HepG2 (cell line): Measurements from ENCODE around the gene CBFA2T2. TPM values are rescaled to one million over a fixed set of nuclear protein-coding genes. Genes with fewer than 3 reads are reported as not detected.

Experiments
- ATAC-seq: fragments of 200-7000 bp; cut with Tn5 transposase; 3 replicates; pipeline ENCODE4 v1.9.1; 2020; ENCODE audit warnings: mild to moderate bottlenecking, moderate library complexity
- BruUV-seq: library from RNA; stranded (reverse); fragments of 400-500 nt; replicated peaks from 2 replicates; lab custom pipeline; 2021; lab: Mats Ljungman, UMichigan
- CTCF ChIA-PET: fragments of 300-600 bp; formaldehyde crosslinking; extraction: SDS; loops from one replicate; lab custom pipeline; 2021; ENCODE audit warnings: low total read pairs, inconsistent platforms, low intra/inter-chr PET ratio; lab: Yijun Ruan, JAX
- POLR2A ChIA-PET: fragments of 350-600 bp; sonication (Branson Sonifier 250); formaldehyde crosslinking; loops from one replicate; lab custom pipeline; 2020; ENCODE audit warnings: antibody characterized with exemption, inconsistent platforms; lab: Yijun Ruan, JAX
- DNase-seq: peaks from one replicate; pipeline ENCODE4 v3.0.0-alpha.2; 2015; ENCODE audit warnings: low spot score
- FAIRE-seq: peaks from 3 replicates; lab custom pipeline; 2011; peaks lifted over from hg19 to GRCh38; lab: Jason Lieb, UNC
- H2AFZ ChIP-seq: one replicate; pipeline ENCODE4 v1.6.1; 2011; ENCODE audit warnings: low read length, inconsistent platforms
- H3K27ac ChIP-seq: fragments of 300-600 bp; 3 replicates; pipeline ENCODE4 v1.8.0; 2011; ENCODE audit warnings: mixed run types, mild to moderate bottlenecking, mixed read lengths, low read length, inconsistent platforms; ENCODE audit not compliant: insufficient read depth; ENCODE audit errors: extremely low read length
- H3K27me3 ChIP-seq, 2 experiments: fragments of 200-600 bp in 1 of 2; 2 replicates in 1 of 2; 3 replicates in 1 of 2; pipeline versions ENCODE4 v1.6.0 to v1.8.0; 2011; ENCODE audit warnings: low read length in 2 of 2, mild to moderate bottlenecking in 2 of 2, moderate library complexity in 2 of 2, inconsistent platforms in 1 of 2; ENCODE audit not compliant: insufficient read depth in 2 of 2, control insufficient read depth in 1 of 2
- H3K36me3 ChIP-seq, 2 experiments: fragments of 200-600 bp in 1 of 2; replicated peaks in 1 of 2; 2 replicates in 1 of 2; 3 replicates in 1 of 2; pipeline versions ENCODE4 v1.5.1 to v1.8.0; 2011; ENCODE audit warnings: low read length in 2 of 2, inconsistent platforms in 1 of 2; ENCODE audit not compliant: insufficient read depth in 2 of 2, control insufficient read depth in 1 of 2
- H3K4me1 ChIP-seq: 2 replicates; pipeline ENCODE4 v1.5.1; 2012; ENCODE audit warnings: low read length, inconsistent platforms; ENCODE audit not compliant: insufficient read depth
- H3K4me2 ChIP-seq: 2 replicates; pipeline ENCODE4 v1.6.0; 2011; ENCODE audit warnings: low read depth, low read length, inconsistent platforms
- H3K4me3 ChIP-seq, 3 experiments: fragments of 200-600 bp in 1 of 3; sonication (generic), shearing (Covaris generic) in 1 of 3; replicated peaks in 1 of 3; 2 replicates each; pipeline ENCODE4 v1.5.1; 2011 to 2016; ENCODE audit warnings: low read length in 3 of 3, inconsistent platforms in 2 of 3, low read depth in 2 of 3, mild to moderate bottlenecking in 2 of 3, control low read depth in 1 of 3, mixed read lengths in 1 of 3; ENCODE audit not compliant: insufficient read depth in 1 of 3
- H3K79me2 ChIP-seq: one replicate; pipeline ENCODE4 v1.6.1; 2011; ENCODE audit warnings: low read length, inconsistent platforms; ENCODE audit not compliant: insufficient read depth
- H3K9ac ChIP-seq: 2 replicates; pipeline ENCODE4 v1.6.0; 2011; ENCODE audit warnings: mild to moderate bottlenecking, low read depth, low read length, inconsistent platforms; ENCODE audit not compliant: insufficient read depth
- H3K9me3 ChIP-seq: 2 replicates; pipeline ENCODE4 v1.5.1; 2012; ENCODE audit warnings: mild to moderate bottlenecking, low read length
- H4K20me1 ChIP-seq: 2 replicates; pipeline ENCODE4 v1.6.0; 2011; ENCODE audit warnings: inconsistent platforms, mild to moderate bottlenecking, low read length, moderate library complexity; ENCODE audit not compliant: insufficient read depth
- BORCS8-MEF2B ChIP-seq: sonication (generic); formaldehyde crosslinking; IDR thresholded peaks from 2 replicates; pipeline ENCODE4 v1.8.0; 2022; ENCODE audit warnings: mild to moderate bottlenecking, missing genetic modification reagents
- CHD4 ChIP-seq: fragments of 200-600 bp; sonication (generic); IDR thresholded peaks from 2 replicates; pipeline ENCODE4 v1.7.0; 2017; ENCODE audit warnings: mild to moderate bottlenecking, low read length, borderline replicate concordance
- ERF ChIP-seq: IDR thresholded peaks from 2 replicates; pipeline ENCODE4 v1.6.1; 2018; ENCODE audit warnings: missing biosample characterization, missing genetic modification reagents
- HOXD1 ChIP-seq: sonication (generic); formaldehyde crosslinking; IDR thresholded peaks from 2 replicates; pipeline ENCODE4 v1.5.0; 2020; ENCODE audit warnings: missing genetic modification reagents
- JUN ChIP-seq: sonication (generic); formaldehyde crosslinking; IDR thresholded peaks from 2 replicates; pipeline ENCODE4 v1.4.0; 2020; ENCODE audit warnings: mild to moderate bottlenecking, missing genetic modification reagents
- KDM1A ChIP-seq: IDR thresholded peaks from 2 replicates; pipeline ENCODE4 v1.6.1; 2016; ENCODE audit warnings: missing compliant biosample characterization
- NAIF1 ChIP-seq: sonication (generic); formaldehyde crosslinking; IDR thresholded peaks from 2 replicates; pipeline ENCODE4 v1.5.0; 2020; ENCODE audit warnings: mild to moderate bottlenecking, missing genetic modification reagents, borderline replicate concordance
- ONECUT2 ChIP-seq: sonication (generic); formaldehyde crosslinking; IDR thresholded peaks from 2 replicates; pipeline ENCODE4 v1.4.0; 2020; ENCODE audit warnings: missing genetic modification reagents
- RBFOX2 ChIP-seq: fragments of 200-400 bp; formaldehyde crosslinking; IDR thresholded peaks from 2 replicates; pipeline ENCODE4 v1.6.1; 2017; ENCODE audit warnings: low read depth, mild to moderate bottlenecking, low read length
- SP140L ChIP-seq: sonication (generic); formaldehyde crosslinking; IDR thresholded peaks from 2 replicates; pipeline ENCODE4 v1.4.0; 2020; ENCODE audit warnings: missing genetic modification reagents, borderline replicate concordance
- TP53 ChIP-seq: sonication (generic); formaldehyde crosslinking; conservative IDR thresholded peaks from 2 replicates; pipeline ENCODE4 v1.4.0; 2020; ENCODE audit warnings: missing genetic modification reagents
- ZFP82 ChIP-seq: sonication (generic); formaldehyde crosslinking; IDR thresholded peaks from 2 replicates; pipeline ENCODE4 v1.5.1; 2020; ENCODE audit warnings: mild to moderate bottlenecking, missing genetic modification reagents, borderline replicate concordance
- ZNF543 ChIP-seq: sonication (generic); formaldehyde crosslinking; IDR thresholded peaks from 2 replicates; pipeline ENCODE4 v1.4.0; 2020; ENCODE audit warnings: mild to moderate bottlenecking, missing genetic modification reagents
- ZNF619 ChIP-seq: sonication (generic); formaldehyde crosslinking; IDR thresholded peaks from 2 replicates; pipeline ENCODE4 v1.4.0; 2020; ENCODE audit warnings: mild to moderate bottlenecking, missing genetic modification reagents
- ZNF629 ChIP-seq: sonication (generic); formaldehyde crosslinking; conservative IDR thresholded peaks from 2 replicates; pipeline ENCODE4 v1.5.0; 2020; ENCODE audit warnings: missing genetic modification reagents
- ZNF709 ChIP-seq: sonication (generic); formaldehyde crosslinking; IDR thresholded peaks from 2 replicates; pipeline ENCODE4 v1.5.0; 2020; ENCODE audit warnings: mild to moderate bottlenecking, missing genetic modification reagents
- ZNF737 ChIP-seq: sonication (generic); formaldehyde crosslinking; IDR thresholded peaks from 2 replicates; pipeline ENCODE4 v1.5.0; 2020; ENCODE audit warnings: missing genetic modification reagents, mild to moderate bottlenecking, borderline replicate concordance
- ZNF792 ChIP-seq: IDR thresholded peaks from 2 replicates; pipeline ENCODE4 v1.6.1; 2016
- ZSCAN20 ChIP-seq: sonication (generic); formaldehyde crosslinking; IDR thresholded peaks from 2 replicates; pipeline ENCODE4 v1.4.0; 2020; ENCODE audit warnings: missing genetic modification reagents, mild to moderate bottlenecking, borderline replicate concordance
- WGBS: methylation state at CpG from one replicate; pipeline ENCODE4 v1.1.6; 2017; ENCODE audit warnings: low lambda C conversion rate; 5-methylcytosine and 5-hydroxymethylcytosine counted together
- in situ Hi-C: cut with HindIII; loops from 2 replicates; pipeline ENCODE4 v1.10.0; 2017; ENCODE audit warnings: low pct_unique_long_range_greater_than_20kb; ENCODE audit not compliant: extremely low pct_ligation_motif_present
- intact Hi-C: fragments of 100-400 bp; cut with micrococcal nuclease; formaldehyde crosslinking; loops from one replicate; pipeline ENCODE4 v1.10.0; 2022; ENCODE audit not compliant: unreplicated experiment
- polyA plus RNA-seq, 8 experiments: library from polyadenylated mRNA; depleted of rRNA in 3 of 8; stranded (reverse) in 7 of 8; unstranded in 1 of 8; fragments of >200 nt; fragmentation: Illumina TruSeq in 4 of 8; extraction: Trizol in 4 of 8; gene quantifications; 2 replicates each; pipeline versions ENCODE4 v1.2.1 to v1.2.3, GENCODE V29; 2011 to 2016; ENCODE audit warnings: low read depth in 4 of 8, missing spikeins in 1 of 8, mixed read lengths in 1 of 8; ENCODE audit not compliant: insufficient read depth in 1 of 8
- total RNA-seq, 5 experiments: library from RNA; depleted of rRNA; stranded (reverse); fragments of >200 nt; fragmentation: Illumina TruSeq; extraction: Trizol; gene quantifications; 2 replicates each; pipeline ENCODE4 v1.2.3, GENCODE V29; 2016; ENCODE audit warnings: low read depth in 1 of 5
- TF ChIP-seq, protein P1 (sequence below): sonication (generic); formaldehyde crosslinking; IDR thresholded peaks from 2 replicates; pipeline ENCODE4 v1.4.0; 2020; ENCODE audit warnings: mild to moderate bottlenecking, missing genetic modification reagents
- TF ChIP-seq, protein P2 (sequence below): IDR thresholded peaks from 2 replicates; pipeline ENCODE4 v1.6.1; 2016; ENCODE audit warnings: mild to moderate bottlenecking
- TF ChIP-seq, protein P3 (sequence below): sonication (generic); formaldehyde crosslinking; IDR thresholded peaks from 2 replicates; pipeline ENCODE4 v1.9.0; 2022; ENCODE audit warnings: low read depth, missing genetic modification reagents

The CBFA2T2 gene
- total and polyA plus RNA-seq, 2 of the 13 experiments (the other 11 are each of a cell fraction or from before 2014, with no cell fraction given) = 6.3 to 21.2 TPM

DNA sequence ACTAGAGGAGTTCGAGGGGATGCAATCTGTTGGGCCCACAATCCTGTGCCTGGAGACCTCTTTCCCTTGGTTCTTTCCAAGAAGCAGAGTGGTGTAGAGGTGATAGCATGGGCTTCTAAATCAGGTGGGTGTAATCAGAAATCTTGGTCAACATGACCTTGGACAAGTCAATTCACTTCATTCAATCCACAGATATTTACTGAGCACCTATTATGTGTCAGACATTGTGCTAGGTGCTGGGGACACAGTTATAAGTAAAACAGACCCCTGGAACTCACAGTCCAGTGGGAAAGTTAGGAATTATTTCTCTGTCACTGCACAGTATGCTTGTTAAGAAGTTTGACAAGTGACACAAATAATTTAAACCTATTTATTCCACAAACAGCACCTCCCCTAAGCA lies 199.6 kb downstream of the CBFA2T2 start:
- BruUV-seq = no TSS peak
- Histone ChIP-seq H2AFZ (no peak overlapping the region), H3K4me3 (no peak overlapping the region), H3K36me3 (no peaks in the 10 kb centered on the region), H3K4me2 (peak overlapping the region; percentile 47), H3K79me2 (peaks cover 11% of the 10 kb centered on the region), H3K9ac (no peak overlapping the region), H3K27me3 (no peaks in the 10 kb centered on the region), H3K9me3 (no peaks in the 10 kb centered on the region), H3K4me1 (peaks cover 79% of the 10 kb centered on the region), H3K27ac (no peak overlapping the region), H4K20me1 (no peaks in the 10 kb centered on the region)
- 41% methylated on average over 1 of the region's 1 CpG for WGBS
- intact Hi-C loops (loop anchor here (5.0 kb wide), 1 partner anchor 123 kb away; the partner anchor contains the start of gene CHMP4B), in situ Hi-C loops (no loop called here)
- POLR2A ChIA-PET = interaction anchor here (1.0 kb wide), 1 partner anchor 16 kb away, joined by 3 read pairs; no protein-coding TSS in a partner anchor
- no peak for DNase-seq
- ATAC-seq = no peak
- CTCF ChIA-PET = no interaction called here
- no peak for FAIRE-seq
- TF ChIP-seq RBFOX2 (no peak), ZNF737 (CRISPR knock-in tag) (no peak), ZNF619 (CRISPR knock-in tag) (no peak), TP53 (CRISPR knock-in tag) (peak; percentile 73; the same call in 1 of the 2 replicates), KDM1A (CRISPR knock-in tag) (0 out of 2 replicates have a peak, but pooled peaks have one; percentile 4), HOXD1 (CRISPR knock-in tag) (no peak), ZNF543 (0 out of 2 replicates have a peak, but pooled peaks have one; percentile 33), ZNF792 (CRISPR knock-in tag) (no peak), NAIF1 (CRISPR knock-in tag) (no peak), ZNF709 (CRISPR knock-in tag) (no peak), JUN (CRISPR knock-in tag) (0 out of 2 replicates have a peak, but pooled peaks have one; percentile 1), SP140L (CRISPR knock-in tag) (no peak), ERF (no peak), BORCS8-MEF2B (CRISPR knock-in tag) (no peak), ZNF629 (peak; percentile 37; the same call in 1 of the 2 replicates), ONECUT2 (0 out of 2 replicates have a peak, but pooled peaks have one; percentile 19), ZFP82 (0 out of 2 replicates have a peak, but pooled peaks have one; percentile 8), ZSCAN20 (CRISPR knock-in tag) (peak; percentile 60; the same call in 1 of the 2 replicates), CHD4 (0 out of 2 replicates have a peak, but pooled peaks have one; percentile 17)
- TF ChIP-seq, protein P1, sequence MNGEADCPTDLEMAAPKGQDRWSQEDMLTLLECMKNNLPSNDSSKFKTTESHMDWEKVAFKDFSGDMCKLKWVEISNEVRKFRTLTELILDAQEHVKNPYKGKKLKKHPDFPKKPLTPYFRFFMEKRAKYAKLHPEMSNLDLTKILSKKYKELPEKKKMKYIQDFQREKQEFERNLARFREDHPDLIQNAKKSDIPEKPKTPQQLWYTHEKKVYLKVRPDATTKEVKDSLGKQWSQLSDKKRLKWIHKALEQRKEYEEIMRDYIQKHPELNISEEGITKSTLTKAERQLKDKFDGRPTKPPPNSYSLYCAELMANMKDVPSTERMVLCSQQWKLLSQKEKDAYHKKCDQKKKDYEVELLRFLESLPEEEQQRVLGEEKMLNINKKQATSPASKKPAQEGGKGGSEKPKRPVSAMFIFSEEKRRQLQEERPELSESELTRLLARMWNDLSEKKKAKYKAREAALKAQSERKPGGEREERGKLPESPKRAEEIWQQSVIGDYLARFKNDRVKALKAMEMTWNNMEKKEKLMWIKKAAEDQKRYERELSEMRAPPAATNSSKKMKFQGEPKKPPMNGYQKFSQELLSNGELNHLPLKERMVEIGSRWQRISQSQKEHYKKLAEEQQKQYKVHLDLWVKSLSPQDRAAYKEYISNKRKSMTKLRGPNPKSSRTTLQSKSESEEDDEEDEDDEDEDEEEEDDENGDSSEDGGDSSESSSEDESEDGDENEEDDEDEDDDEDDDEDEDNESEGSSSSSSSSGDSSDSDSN (CRISPR knock-in tag) = 0 out of 2 replicates have a peak, but pooled peaks have one; percentile 25
- TF ChIP-seq, protein P2, sequence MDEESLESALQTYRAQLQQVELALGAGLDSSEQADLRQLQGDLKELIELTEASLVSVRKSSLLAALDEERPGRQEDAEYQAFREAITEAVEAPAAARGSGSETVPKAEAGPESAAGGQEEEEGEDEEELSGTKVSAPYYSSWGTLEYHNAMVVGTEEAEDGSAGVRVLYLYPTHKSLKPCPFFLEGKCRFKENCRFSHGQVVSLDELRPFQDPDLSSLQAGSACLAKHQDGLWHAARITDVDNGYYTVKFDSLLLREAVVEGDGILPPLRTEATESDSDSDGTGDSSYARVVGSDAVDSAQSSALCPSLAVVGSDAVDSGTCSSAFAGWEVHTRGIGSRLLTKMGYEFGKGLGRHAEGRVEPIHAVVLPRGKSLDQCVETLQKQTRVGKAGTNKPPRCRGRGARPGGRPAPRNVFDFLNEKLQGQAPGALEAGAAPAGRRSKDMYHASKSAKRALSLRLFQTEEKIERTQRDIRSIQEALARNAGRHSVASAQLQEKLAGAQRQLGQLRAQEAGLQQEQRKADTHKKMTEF = 0 out of 2 replicates have a peak, but pooled peaks have one; percentile 5
- TF ChIP-seq, protein P3, sequence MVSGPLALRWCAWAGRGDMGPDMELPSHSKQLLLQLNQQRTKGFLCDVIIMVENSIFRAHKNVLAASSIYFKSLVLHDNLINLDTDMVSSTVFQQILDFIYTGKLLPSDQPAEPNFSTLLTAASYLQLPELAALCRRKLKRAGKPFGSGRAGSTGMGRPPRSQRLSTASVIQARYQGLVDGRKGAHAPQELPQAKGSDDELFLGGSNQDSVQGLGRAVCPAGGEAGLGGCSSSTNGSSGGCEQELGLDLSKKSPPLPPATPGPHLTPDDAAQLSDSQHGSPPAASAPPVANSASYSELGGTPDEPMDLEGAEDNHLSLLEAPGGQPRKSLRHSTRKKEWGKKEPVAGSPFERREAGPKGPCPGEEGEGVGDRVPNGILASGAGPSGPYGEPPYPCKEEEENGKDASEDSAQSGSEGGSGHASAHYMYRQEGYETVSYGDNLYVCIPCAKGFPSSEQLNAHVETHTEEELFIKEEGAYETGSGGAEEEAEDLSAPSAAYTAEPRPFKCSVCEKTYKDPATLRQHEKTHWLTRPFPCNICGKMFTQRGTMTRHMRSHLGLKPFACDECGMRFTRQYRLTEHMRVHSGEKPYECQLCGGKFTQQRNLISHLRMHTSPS (CRISPR knock-in tag) = no peak
